SIG-M5 (cell line): ENCODE data around the gene LENG9.

Experiments used
- DNase-seq: peaks from one replicate; lab custom pipeline; 2025; lab: John Stamatoyannopoulos, UW

LENG9 gene

GRCh38 chr19:54421521-54421920 lies 42.1 kb downstream of the LENG9 start:
- no peak for DNase-seq

GRCh38 chr19:54421169-54421516 lies 42.4 kb downstream of the LENG9 start:
- DNase-seq = no peak

- DNase-seq = no peak
Measured at GRCh38 chr19:54420383-54421168, 43.0 kb downstream of the LENG9 start.

GRCh38 chr19:54420068-54420382 lies 43.6 kb downstream of the LENG9 start:
- DNase-seq = no peak

- no peak for DNase-seq
Measured at GRCh38 chr19:54418930-54419800, 44.4 kb downstream of the LENG9 start.

- no peak for DNase-seq
Measured at GRCh38 chr19:54418030-54418929, 45.3 kb downstream of the LENG9 start.

GRCh38 chr19:54416695-54417491 lies 46.7 kb downstream of the LENG9 start:
- no peak for DNase-seq

- no peak for DNase-seq
Measured at GRCh38 chr19:54415901-54416673, 47.5 kb downstream of the LENG9 start.

- no peak for DNase-seq
Measured at GRCh38 chr19:54415208-54415900, 48.2 kb downstream of the LENG9 start, which contains the start of gene TTYH1. TSS of gene TTYH1 (plus strand) at chr19:54415464. CDS start at chr19:54415553, 89 bp downstream.

- DNase-seq = no peak
Measured at GRCh38 chr19:54414156-54414555, 49.4 kb downstream of the LENG9 start.

- DNase-seq = no peak
Measured at GRCh38 chr19:54412877-54413276, 50.7 kb downstream of the LENG9 start.
